BLaER1 (cell line): ENCODE measurements around the gene ABI1.
A peak's percentile ranks its signal among the peaks of the same experiment; 100 is the strongest.

Source experiments
- H3K27ac ChIP-seq: shearing (Covaris generic); formaldehyde crosslinking; 2 replicates; pipeline ENCODE4 v1.8.1; 2022
- H3K27me3 ChIP-seq: shearing (Covaris generic); formaldehyde crosslinking; 2 replicates; pipeline ENCODE4 v1.8.1; 2022
- H3K36me3 ChIP-seq: shearing (Covaris generic); formaldehyde crosslinking; 2 replicates; pipeline ENCODE4 v1.8.1; 2022
- H3K4me1 ChIP-seq: shearing (Covaris generic); formaldehyde crosslinking; 2 replicates; pipeline ENCODE4 v1.8.1; 2022
- H3K4me2 ChIP-seq: shearing (Covaris generic); formaldehyde crosslinking; 2 replicates; pipeline ENCODE4 v1.8.1; 2022
- H3K4me3 ChIP-seq: shearing (Covaris generic); formaldehyde crosslinking; 2 replicates; pipeline ENCODE4 v1.8.1; 2022
- H3K9ac ChIP-seq: shearing (Covaris generic); formaldehyde crosslinking; 2 replicates; pipeline ENCODE4 v1.8.1; 2022
- H3K9me3 ChIP-seq: shearing (Covaris generic); formaldehyde crosslinking; 2 replicates; pipeline ENCODE4 v1.8.1; 2022
- H4K20me1 ChIP-seq: shearing (Covaris generic); formaldehyde crosslinking; 2 replicates; pipeline ENCODE4 v1.8.1; 2022
- Cebpa-rat ChIP-seq: shearing (Covaris generic); IDR thresholded peaks from 2 replicates; pipeline ENCODE4 v1.8.1; 2022

Gene ABI1

GRCh38 chr10:26832960-26833359 lies 27.8 kb downstream of the ABI1 start:
- H3K4me2 ChIP-seq, result no peak overlapping the region

GRCh38 chr10:26831936-26832335 lies 28.8 kb downstream of the ABI1 start:
- peaks cover 38% of the 10 kb centered on the region; the same call in 1 of the 2 replicates for H4K20me1 ChIP-seq
- H3K27me3 ChIP-seq, result no peaks in the 10 kb centered on the region
- H3K36me3 ChIP-seq, result peaks cover 66% of the 10 kb centered on the region
- no peak overlapping the region for H3K27ac ChIP-seq
- H3K4me1 ChIP-seq, result peaks cover 24% of the 10 kb centered on the region
- no peak for TF ChIP-seq Cebpa-rat
- H3K4me3 ChIP-seq, result no peak overlapping the region; the same call in 1 of the 2 replicates
- H3K4me2 ChIP-seq, result no peak overlapping the region
- H3K9ac ChIP-seq, result no peak overlapping the region
- peaks cover 87% of the 10 kb centered on the region for H3K9me3 ChIP-seq

More at GRCh38 chr10:26832960-26833359, 27.8 kb downstream of the ABI1 start:
- Histone ChIP-seq H3K9me3 (peaks cover 89% of the 10 kb centered on the region), H3K27me3 (no peaks in the 10 kb centered on the region), H3K27ac (no peak overlapping the region), H3K9ac (no peak overlapping the region), H3K4me1 (peaks cover 15% of the 10 kb centered on the region), H4K20me1 (peaks cover 35% of the 10 kb centered on the region; the same call in 1 of the 2 replicates), H3K36me3 (peaks cover 67% of the 10 kb centered on the region), H3K4me3 (no peak overlapping the region)
- TF ChIP-seq Cebpa-rat, result no peak

GRCh38 chr10:26829810-26830515 lies 30.8 kb downstream of the ABI1 start:
- Histone ChIP-seq H4K20me1 (peaks cover 50% of the 10 kb centered on the region; the same call in 1 of the 2 replicates), H3K27me3 (no peaks in the 10 kb centered on the region), H3K4me3 (peak overlapping the region; percentile 28; the same call in 1 of the 2 replicates), H3K36me3 (peaks cover 68% of the 10 kb centered on the region), H3K9ac (peak overlapping the region; percentile 17; the same call in 1 of the 2 replicates), H3K4me1 (peaks cover 26% of the 10 kb centered on the region), H3K9me3 (peaks cover 75% of the 10 kb centered on the region), H3K4me2 (peak overlapping the region; percentile 69), H3K27ac (peak overlapping the region; percentile 62)
- no peak for TF ChIP-seq Cebpa-rat

- no peak overlapping the region for H3K4me2 ChIP-seq
- no peak for TF ChIP-seq Cebpa-rat
- peaks cover 40% of the 10 kb centered on the region for H3K9me3 ChIP-seq
- peaks cover 65% of the 10 kb centered on the region for H4K20me1 ChIP-seq
- H3K27ac ChIP-seq, result no peak overlapping the region
- peaks cover 63% of the 10 kb centered on the region for H3K36me3 ChIP-seq
- H3K9ac ChIP-seq, result no peak overlapping the region
- no peak overlapping the region for H3K4me3 ChIP-seq
- H3K27me3 ChIP-seq, result no peaks in the 10 kb centered on the region
- H3K4me1 ChIP-seq, result peaks cover 25% of the 10 kb centered on the region
These were observed 36.6 kb downstream of the ABI1 start for GRCh38 chr10:26824015-26824690.

- H3K4me2 ChIP-seq, result no peak overlapping the region
- TF ChIP-seq Cebpa-rat, result no peak
- H3K9me3 ChIP-seq, result peaks cover 32% of the 10 kb centered on the region
- H3K36me3 ChIP-seq, result peaks cover 74% of the 10 kb centered on the region
- H3K27me3 ChIP-seq, result no peaks in the 10 kb centered on the region
- H3K4me3 ChIP-seq, result no peak overlapping the region
- H4K20me1 ChIP-seq, result peaks cover 63% of the 10 kb centered on the region
- peaks cover 14% of the 10 kb centered on the region for H3K4me1 ChIP-seq
- H3K27ac ChIP-seq, result no peak overlapping the region
- no peak overlapping the region for H3K9ac ChIP-seq
These were observed 38.8 kb downstream of the ABI1 start for GRCh38 chr10:26821699-26822570.

- Histone ChIP-seq H3K4me2 (no peak overlapping the region), H3K9me3 (peaks cover 15% of the 10 kb centered on the region; the same call in 1 of the 2 replicates), H3K27ac (no peak overlapping the region), H3K36me3 (peaks cover 50% of the 10 kb centered on the region), H3K27me3 (no peaks in the 10 kb centered on the region), H3K4me1 (peaks cover 22% of the 10 kb centered on the region), H3K9ac (no peak overlapping the region), H4K20me1 (peaks cover 40% of the 10 kb centered on the region), H3K4me3 (no peak overlapping the region)
- no peak for TF ChIP-seq Cebpa-rat
These were observed 45.3 kb downstream of the ABI1 start for GRCh38 chr10:26815500-26815899.

- Histone ChIP-seq H4K20me1 (peaks cover 16% of the 10 kb centered on the region), H3K36me3 (peaks cover 37% of the 10 kb centered on the region), H3K9me3 (0 out of 2 replicates have a peak, but pooled peaks cover 16% of the 10 kb centered on the region), H3K4me1 (peaks cover 35% of the 10 kb centered on the region), H3K4me2 (no peak overlapping the region), H3K9ac (no peak overlapping the region), H3K27ac (no peak overlapping the region), H3K27me3 (no peaks in the 10 kb centered on the region), H3K4me3 (no peak overlapping the region)
- TF ChIP-seq Cebpa-rat, result no peak
These were observed 50.2 kb downstream of the ABI1 start for GRCh38 chr10:26810435-26811026.

GRCh38 chr10:26809973-26810372 lies 50.8 kb downstream of the ABI1 start:
- H3K9me3 ChIP-seq, result 0 out of 2 replicates have a peak, but pooled peaks cover 16% of the 10 kb centered on the region
- peaks cover 35% of the 10 kb centered on the region for H3K36me3 ChIP-seq
- H3K9ac ChIP-seq, result no peak overlapping the region
- H3K4me3 ChIP-seq, result no peak overlapping the region
- H3K4me2 ChIP-seq, result no peak overlapping the region
- TF ChIP-seq Cebpa-rat, result no peak
- peaks cover 13% of the 10 kb centered on the region for H4K20me1 ChIP-seq
- H3K27me3 ChIP-seq, result no peaks in the 10 kb centered on the region
- no peak overlapping the region for H3K27ac ChIP-seq
- H3K4me1 ChIP-seq, result peaks cover 39% of the 10 kb centered on the region

- Histone ChIP-seq H3K4me3 (no peak overlapping the region), H3K36me3 (peaks cover 25% of the 10 kb centered on the region), H3K27ac (no peak overlapping the region; the same call in 1 of the 2 replicates), H3K4me2 (peak overlapping the region; percentile 19; the same call in 1 of the 2 replicates), H3K4me1 (peaks cover 64% of the 10 kb centered on the region), H3K27me3 (no peaks in the 10 kb centered on the region), H4K20me1 (peaks cover 13% of the 10 kb centered on the region), H3K9ac (no peak overlapping the region), H3K9me3 (0 out of 2 replicates have a peak, but pooled peaks cover 11% of the 10 kb centered on the region)
- TF ChIP-seq Cebpa-rat, result no peak
These were observed 53.2 kb downstream of the ABI1 start for GRCh38 chr10:26807532-26807931.
